ENCODE data around the gene HOXD12.

Gene HOXD12

GRCh38 chr2:176115883-176116813 lies 16.6 kb downstream of the HOXD12 start, which contains the start of gene HOXD10:
Gene HOXD10, plus strand, starts transcription at chr2:176116778. Its CDS starts 56 bp downstream, at chr2:176116834.
- no peak for DNase-seq (ENCODE audit: low read depth)
- peak within 1 kb of the TSS; percentile 17 for H3K4me3 ChIP-seq (ENCODE audit: low read depth, low read length)

DNA sequence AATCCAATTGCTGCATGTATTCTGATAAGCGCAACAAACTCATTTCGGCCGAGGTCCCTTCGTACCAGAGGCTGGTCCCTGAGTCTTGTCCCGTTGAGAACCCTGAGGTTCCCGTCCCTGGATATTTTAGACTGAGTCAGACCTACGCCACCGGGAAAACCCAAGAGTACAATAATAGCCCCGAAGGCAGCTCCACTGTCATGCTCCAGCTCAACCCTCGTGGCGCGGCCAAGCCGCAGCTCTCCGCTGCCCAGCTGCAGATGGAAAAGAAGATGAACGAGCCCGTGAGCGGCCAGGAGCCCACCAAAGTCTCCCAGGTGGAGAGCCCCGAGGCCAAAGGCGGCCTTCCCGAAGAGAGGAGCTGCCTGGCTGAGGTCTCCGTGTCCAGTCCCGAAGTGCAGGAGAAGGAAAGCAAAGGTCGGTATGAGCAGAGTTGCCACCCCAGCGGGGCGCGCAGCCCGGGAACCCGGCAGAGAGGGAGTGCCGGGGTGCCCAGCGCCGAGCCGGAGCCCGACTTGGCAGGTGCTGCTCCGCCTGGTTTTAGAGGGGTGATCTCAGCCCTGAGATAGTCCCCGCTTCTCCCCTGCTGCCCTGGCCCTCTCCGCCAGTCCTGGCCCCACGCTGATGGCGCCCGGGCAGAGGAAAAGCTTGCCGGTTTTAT lies 17.7 kb downstream of the HOXD12 start:
- H3K4me3 ChIP-seq (ENCODE audit: low read depth, low read length): no peak overlapping the region
- no peak for DNase-seq (ENCODE audit: low read depth)

- H3K4me3 ChIP-seq (ENCODE audit: low read depth, low read length): no peak overlapping the region
- DNase-seq (ENCODE audit: low read depth): no peak
Observed at GRCh38 chr2:176117823-176118371, 18.3 kb downstream of the HOXD12 start.

- no peak for DNase-seq (ENCODE audit: low read depth)
- no peak overlapping the region for H3K4me3 ChIP-seq (ENCODE audit: low read depth, low read length)
Observed at GRCh38 chr2:176118601-176119339, 19.2 kb downstream of the HOXD12 start.

DNA sequence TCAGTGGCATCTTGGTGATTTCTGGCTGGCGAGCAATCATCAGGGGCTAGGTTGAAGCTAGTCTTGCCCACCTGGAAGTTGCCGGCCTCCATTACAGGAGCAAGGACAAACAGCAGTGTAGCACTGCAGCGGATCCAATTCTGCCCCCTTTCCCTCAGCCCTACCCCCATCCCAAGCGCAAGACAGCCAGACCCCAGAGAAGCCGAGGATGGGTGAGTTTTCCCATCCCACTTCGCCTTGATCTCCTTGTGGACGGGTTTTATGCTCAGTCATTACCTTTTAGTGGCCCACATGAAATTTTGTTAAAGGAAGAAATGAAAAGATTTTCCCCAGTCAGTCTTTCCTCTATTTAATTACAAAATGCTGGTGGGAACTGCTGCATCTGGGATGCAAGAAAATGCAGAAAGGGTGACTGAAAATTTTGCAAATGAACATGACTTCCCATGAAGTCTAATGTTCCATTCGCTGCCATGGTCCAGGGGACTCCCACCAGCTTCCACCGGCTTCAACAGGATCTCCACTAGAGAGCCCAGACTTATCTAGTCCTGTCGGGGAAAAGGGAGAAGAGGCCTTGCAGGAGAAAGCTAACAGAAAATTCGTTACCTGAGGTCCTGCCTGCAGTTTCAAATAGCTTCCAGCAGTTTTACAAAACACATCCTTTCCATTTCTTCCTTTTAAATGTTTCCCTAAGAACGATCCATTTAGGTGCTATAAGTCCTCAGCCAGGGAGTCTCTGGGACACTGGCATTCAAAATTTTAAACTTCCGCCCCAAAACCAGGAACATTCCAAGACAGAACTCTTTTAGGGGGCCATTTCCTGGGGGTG lies 21.0 kb downstream of the HOXD12 start:
- H3K4me3 ChIP-seq (ENCODE audit: low read depth, low read length): no peak overlapping the region

GRCh38 chr2:176121190-176122051 lies 21.8 kb downstream of the HOXD12 start:
- DNase-seq (ENCODE audit: low read depth): no peak
- no peak overlapping the region for H3K4me3 ChIP-seq (ENCODE audit: low read depth, low read length)

More for the DNA sequence above, 21.0 kb downstream of the HOXD12 start:
- no peak for DNase-seq (ENCODE audit: low read depth)

DNA sequence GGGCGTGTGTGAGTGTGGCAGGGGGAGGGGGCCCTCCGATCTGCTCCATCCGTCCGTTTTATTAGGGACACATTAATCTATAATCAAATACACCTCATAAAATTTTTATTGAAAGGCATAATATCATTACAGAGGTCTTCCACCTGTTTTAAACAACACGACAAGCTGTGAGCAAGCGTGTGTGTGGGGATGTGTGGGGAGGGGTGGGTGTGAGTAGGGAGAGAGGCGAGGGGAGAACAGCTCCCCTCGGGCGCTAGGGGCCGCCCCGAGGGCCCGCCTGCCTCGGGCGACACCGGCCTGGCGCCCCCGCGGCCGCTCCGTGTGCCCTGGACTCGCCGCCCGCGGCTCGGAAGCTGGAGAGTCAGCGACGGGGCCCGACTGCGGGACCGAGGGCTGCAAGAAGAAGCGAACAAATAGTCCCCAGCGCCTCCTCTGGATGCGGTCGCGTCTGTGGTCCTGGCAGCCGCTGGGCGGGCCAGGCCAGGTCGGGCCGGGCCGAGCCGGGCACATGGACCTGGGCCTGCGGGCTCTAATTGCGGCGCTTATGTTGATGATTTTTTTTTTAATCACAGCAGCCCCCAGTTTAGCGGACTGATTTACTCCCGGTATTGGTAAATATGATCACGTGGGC lies 22.6 kb downstream of the HOXD12 start:
- no peak for DNase-seq (ENCODE audit: low read depth)
- H3K4me3 ChIP-seq (ENCODE audit: low read depth, low read length): peak overlapping the region; percentile 47

GRCh38 chr2:176122683-176123410 lies 23.3 kb downstream of the HOXD12 start, which contains the start of gene HOXD9:
Gene HOXD9, plus strand, starts transcription at chr2:176122719. Its CDS starts 50 bp downstream, at chr2:176122769.
- H3K4me3 ChIP-seq (ENCODE audit: low read depth, low read length): peak within 1 kb of the TSS; percentile 47
- no peak for DNase-seq (ENCODE audit: low read depth)

- DNase-seq (ENCODE audit: low read depth): no peak
- H3K4me3 ChIP-seq (ENCODE audit: low read depth, low read length): peak overlapping the region; percentile 47
Observed at GRCh38 chr2:176123411-176124109, 24.0 kb downstream of the HOXD12 start.

DNA sequence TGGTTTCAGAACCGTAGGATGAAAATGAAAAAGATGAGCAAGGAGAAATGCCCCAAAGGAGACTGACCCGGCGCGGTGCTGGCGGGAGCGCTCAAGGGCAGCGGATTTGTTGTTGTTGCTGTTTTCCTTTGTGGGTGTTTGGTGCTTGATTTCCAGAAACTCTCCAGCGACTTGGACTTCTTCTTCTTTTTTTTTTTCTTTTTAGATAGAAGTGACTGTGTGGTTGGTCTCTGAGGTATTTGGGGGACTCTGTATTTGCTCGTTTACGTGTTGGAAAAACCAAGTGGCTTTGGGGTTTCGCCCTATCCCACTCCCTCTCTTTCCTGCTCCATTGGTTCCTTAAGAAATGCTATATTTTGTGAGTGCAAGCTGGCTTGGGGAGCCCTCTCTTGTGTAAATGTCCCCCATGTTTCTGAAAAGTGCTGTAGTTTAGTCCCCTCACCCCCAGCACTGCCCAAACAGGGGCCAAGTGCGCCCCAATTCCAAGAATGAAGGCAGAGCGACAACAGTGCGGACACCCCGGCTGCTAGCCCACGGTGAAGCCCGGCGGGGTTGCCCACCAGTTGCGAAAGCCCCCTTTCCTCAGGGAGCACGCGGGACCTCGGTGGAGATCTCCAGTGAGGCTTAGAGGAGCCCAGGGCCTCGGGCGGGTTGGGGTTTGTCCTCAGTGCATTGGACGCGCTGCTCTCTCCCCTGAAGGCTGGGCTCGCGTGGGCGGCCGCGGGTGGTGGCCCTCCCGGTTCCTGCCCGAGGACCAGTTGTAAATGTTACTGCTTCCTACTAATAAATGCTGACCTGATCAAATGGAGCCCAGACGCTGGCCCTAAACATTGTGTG lies 24.7 kb downstream of the HOXD12 start:
- no peak overlapping the region for H3K4me3 ChIP-seq (ENCODE audit: low read depth, low read length)
- no peak for DNase-seq (ENCODE audit: low read depth)

DNA sequence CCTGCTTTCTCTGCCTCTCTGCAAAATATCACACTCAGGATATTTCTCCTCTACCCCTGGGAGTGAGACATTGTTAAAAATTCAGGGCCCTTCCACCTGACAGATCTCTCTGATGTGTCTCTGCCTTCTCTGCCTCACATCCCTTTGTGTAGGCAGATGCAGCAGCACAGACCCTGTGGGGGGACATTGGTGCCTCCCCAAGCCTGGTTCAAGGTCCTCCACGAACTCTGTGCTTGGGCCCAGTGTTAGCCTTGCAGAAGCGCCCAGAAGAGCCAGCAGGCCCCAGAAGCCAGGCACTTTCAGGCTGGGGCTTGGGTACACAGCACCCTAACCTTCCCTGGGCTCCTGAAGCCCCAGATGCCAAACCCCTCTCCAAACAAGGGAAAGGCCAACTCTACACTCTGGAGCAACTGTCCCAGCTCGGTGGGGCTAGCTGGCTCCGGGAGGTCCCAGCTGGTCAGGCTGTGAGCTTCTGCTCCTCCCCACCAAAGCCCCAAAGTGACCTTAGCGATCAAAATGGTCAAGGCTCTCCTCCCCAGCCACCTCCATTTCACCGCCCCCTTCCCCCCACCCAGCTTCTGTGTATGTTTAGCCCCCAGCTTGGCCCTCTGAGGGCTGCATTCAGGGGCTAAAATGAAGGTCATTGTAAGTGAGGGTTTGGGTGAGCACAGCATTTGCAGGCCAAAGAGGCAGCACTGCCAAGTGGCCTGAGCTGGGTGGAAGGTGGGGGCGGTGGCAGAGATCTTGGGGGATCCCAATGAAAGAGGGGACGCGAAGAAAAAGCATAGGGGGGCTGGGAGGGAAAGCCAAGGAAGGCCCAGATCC lies 25.6 kb downstream of the HOXD12 start:
- H3K4me3 ChIP-seq (ENCODE audit: low read depth, low read length): no peak overlapping the region
- DNase-seq (ENCODE audit: low read depth): no peak

DNA sequence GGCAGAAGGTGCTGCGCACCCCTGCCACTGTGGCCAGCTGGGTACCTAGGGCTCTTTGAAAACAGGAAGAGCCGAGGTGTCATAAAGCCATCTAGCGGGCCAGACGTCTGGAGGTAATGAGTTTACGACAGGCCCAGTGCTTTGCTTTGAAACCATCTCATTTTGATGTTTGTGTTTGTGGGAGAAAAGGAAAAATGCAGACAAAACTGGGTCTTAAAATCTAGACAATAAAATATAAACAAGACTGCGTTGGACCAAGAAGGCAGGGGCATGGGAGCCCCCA lies 26.1 kb downstream of the HOXD12 start:
- no peak overlapping the region for H3K4me3 ChIP-seq (ENCODE audit: low read depth, low read length)
- DNase-seq (ENCODE audit: low read depth): no peak

GRCh38 chr2:176126929-176127773 lies 27.6 kb downstream of the HOXD12 start:
- H3K4me3 ChIP-seq (ENCODE audit: low read depth, low read length): peak overlapping the region; percentile 13

GRCh38 chr2:176127774-176128072 lies 28.1 kb downstream of the HOXD12 start:
- H3K4me3 ChIP-seq (ENCODE audit: low read depth, low read length): no peak overlapping the region
- DNase-seq (ENCODE audit: low read depth): no peak

More at GRCh38 chr2:176126929-176127773, 27.6 kb downstream of the HOXD12 start:
- DNase-seq (ENCODE audit: low read depth): no peak
